GM12891 (cell line): ENCODE measurements around the gene AAMP.

Source experiments
- PAX5 ChIP-seq: IDR thresholded peaks from 2 replicates; pipeline ENCODE4 v1.6.1; 2011; ENCODE audit warnings: low read length, moderate library complexity, mild to moderate bottlenecking; ENCODE audit not compliant: insufficient read depth, severe bottlenecking
- POLR2A ChIP-seq: IDR thresholded peaks from 2 replicates; pipeline ENCODE4 v1.6.1; 2011; ENCODE audit warnings: low read depth, low read length, control low read depth
- POLR2AphosphoS5 ChIP-seq: IDR thresholded peaks from 2 replicates; pipeline ENCODE4 v1.6.1; 2011; ENCODE audit warnings: low read depth, low read length, control low read depth
- SPI1 ChIP-seq: IDR thresholded peaks from 2 replicates; pipeline ENCODE4 v1.6.1; 2011; ENCODE audit warnings: low read depth, low read length, control low read depth
- TAF1 ChIP-seq: IDR thresholded peaks from 2 replicates; pipeline ENCODE4 v1.6.1; 2011; ENCODE audit warnings: low read depth, low read length, control low read depth

DNA sequence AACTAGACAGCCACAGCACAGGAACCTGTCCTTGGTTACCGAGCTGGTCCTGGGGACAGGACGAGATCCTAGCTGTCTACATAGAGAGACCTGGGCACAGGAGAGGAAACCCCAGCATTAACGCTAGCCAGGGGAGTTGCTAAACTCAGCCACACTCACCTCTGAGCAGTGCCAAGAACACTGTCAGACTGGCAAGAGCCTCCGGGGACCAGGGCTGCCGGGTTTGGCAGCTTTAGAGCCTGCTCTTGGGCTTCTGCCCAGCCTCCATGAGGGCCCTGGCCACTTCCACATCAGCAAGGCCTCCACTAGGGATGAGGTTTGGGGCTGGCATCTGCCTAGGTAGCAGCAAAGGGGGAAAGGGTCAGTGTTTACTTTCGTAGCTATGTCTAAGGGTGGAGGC, 15.7 kb upstream of the AAMP start:
- no peak for TF ChIP-seq POLR2A
- TF ChIP-seq TAF1: no peak
- no peak for TF ChIP-seq SPI1
- TF ChIP-seq POLR2AphosphoS5: no peak
- no peak for TF ChIP-seq PAX5
